ENCODE results near the gene TPO. TPM values are rescaled to one million over a fixed set of nuclear protein-coding genes. Genes with fewer than 3 reads are reported as not detected.

Gene TPO
- polyA plus RNA-seq, 3 donors = not detected

DNA sequence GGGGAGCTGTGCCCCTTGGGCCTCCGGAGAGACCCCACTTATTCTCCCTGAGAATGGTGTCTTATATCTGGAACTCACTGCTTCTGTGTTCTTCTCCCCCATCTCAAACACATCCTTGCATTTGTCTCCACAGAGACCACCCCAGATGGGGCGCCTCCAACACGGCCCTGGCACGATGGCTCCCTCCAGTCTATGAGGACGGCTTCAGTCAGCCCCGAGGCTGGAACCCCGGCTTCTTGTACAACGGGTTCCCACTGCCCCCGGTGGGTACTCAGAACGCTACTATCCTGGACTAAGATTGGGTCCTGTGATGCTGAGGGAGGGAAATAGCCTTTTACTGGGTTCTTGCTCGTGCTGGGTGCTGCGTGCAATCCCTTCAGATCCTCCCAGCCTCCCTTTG is 40.3 kb downstream of the TPO start:
- H3K36me3 Mint-ChIP-seq = no peaks in the 10 kb centered on the region
- no peak overlapping the region for H2AFZ ChIP-seq (ENCODE audit: insufficient read depth, low read depth, low read length, poor library complexity, severe bottlenecking)
- no peaks in the 10 kb centered on the region for H3K27me3 ChIP-seq (ENCODE audit: control insufficient read depth in 2 of 2, insufficient read depth in 2 of 2, low read length in 2 of 2)
- TF ChIP-seq, protein P1, sequence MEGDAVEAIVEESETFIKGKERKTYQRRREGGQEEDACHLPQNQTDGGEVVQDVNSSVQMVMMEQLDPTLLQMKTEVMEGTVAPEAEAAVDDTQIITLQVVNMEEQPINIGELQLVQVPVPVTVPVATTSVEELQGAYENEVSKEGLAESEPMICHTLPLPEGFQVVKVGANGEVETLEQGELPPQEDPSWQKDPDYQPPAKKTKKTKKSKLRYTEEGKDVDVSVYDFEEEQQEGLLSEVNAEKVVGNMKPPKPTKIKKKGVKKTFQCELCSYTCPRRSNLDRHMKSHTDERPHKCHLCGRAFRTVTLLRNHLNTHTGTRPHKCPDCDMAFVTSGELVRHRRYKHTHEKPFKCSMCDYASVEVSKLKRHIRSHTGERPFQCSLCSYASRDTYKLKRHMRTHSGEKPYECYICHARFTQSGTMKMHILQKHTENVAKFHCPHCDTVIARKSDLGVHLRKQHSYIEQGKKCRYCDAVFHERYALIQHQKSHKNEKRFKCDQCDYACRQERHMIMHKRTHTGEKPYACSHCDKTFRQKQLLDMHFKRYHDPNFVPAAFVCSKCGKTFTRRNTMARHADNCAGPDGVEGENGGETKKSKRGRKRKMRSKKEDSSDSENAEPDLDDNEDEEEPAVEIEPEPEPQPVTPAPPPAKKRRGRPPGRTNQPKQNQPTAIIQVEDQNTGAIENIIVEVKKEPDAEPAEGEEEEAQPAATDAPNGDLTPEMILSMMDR (IDR thresholded peaks at IDR 0.05) = no peak
- H3K27ac Mint-ChIP-seq = no peak overlapping the region
- H3K4me1 ChIP-seq (ENCODE audit: control insufficient read depth in 1 of 2, insufficient read depth in 2 of 2, low read length in 2 of 2) = no peaks in the 10 kb centered on the region
- H3K9ac ChIP-seq (ENCODE audit: insufficient read depth, low read length, poor library complexity, severe bottlenecking) = no peak overlapping the region
- no peak overlapping the region for H3K27ac ChIP-seq (ENCODE audit: low read depth in 1 of 2, low read length in 2 of 2)
- H3K4me1 Mint-ChIP-seq = no peaks in the 10 kb centered on the region
- no peaks in the 10 kb centered on the region for H3K79me2 ChIP-seq (ENCODE audit: insufficient read depth, low read length)
- no peak overlapping the region for H3K4me3 Mint-ChIP-seq
- peaks cover 0 to 10% (median 2%) of the 10 kb centered on the region in 7 donors for H3K9me3 Mint-ChIP-seq
- no peak overlapping the region for H3K4me3 ChIP-seq (replicated peaks in 1 of 3; ENCODE audit: low read depth in 2 of 3, low read length in 3 of 3)
- no peak for DNase-seq
- H3K9me3 ChIP-seq (replicated peaks in 1 of 2; ENCODE audit: control insufficient read depth in 1 of 2, insufficient read depth in 1 of 2, low read length in 2 of 2) = peaks cover 0 to 10% of the 10 kb centered on the region in 2 donors
- no peaks in the 10 kb centered on the region for H3K27me3 Mint-ChIP-seq (ENCODE audit: low read depth in 3 of 3)
- intact Hi-C loops (cut with micrococcal nuclease) = no loop called here
- H4K20me1 ChIP-seq (ENCODE audit: insufficient read depth, low read length) = no peaks in the 10 kb centered on the region
- WGBS (ENCODE audit: insufficient coverage) = 94% methylated on average over 10 of the region's 12 CpGs
- no peaks in the 10 kb centered on the region for H3K36me3 ChIP-seq (replicated peaks in 1 of 2; ENCODE audit: control insufficient read depth in 1 of 2, insufficient read depth in 2 of 2, low read length in 2 of 2)
- H3K4me2 ChIP-seq (replicated peaks; ENCODE audit: extremely low read depth, low read length, poor library complexity, severe bottlenecking) = no peak overlapping the region

DNA sequence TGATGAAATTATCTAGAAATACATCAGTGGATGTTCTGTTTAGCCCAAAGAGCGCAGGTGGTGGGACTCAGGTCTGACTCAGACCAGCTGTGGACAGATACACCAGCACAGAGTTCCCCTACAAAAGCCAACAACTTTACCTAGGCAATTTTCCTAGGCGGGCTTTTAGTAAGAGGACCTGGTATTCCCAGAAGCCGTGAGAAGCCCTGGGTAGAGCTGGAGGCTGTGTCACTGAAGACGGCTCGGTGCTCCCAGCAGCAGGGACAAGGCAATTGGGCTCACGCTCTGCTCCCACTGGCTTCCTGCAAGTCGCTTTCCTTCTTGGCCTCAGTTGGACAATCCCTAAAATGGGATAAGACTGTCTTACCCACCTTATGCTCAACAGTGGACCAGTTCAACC is 41.1 kb downstream of the TPO start:
- Histone ChIP-seq H3K27ac (ENCODE audit: low read depth in 1 of 2, low read length in 2 of 2) (no peak overlapping the region), H3K4me3 (replicated peaks in 1 of 3; ENCODE audit: low read depth in 2 of 3, low read length in 3 of 3) (no peak overlapping the region), H3K36me3 (replicated peaks in 1 of 2; ENCODE audit: control insufficient read depth in 1 of 2, insufficient read depth in 2 of 2, low read length in 2 of 2) (no peaks in the 10 kb centered on the region), H3K27me3 (ENCODE audit: control insufficient read depth in 2 of 2, insufficient read depth in 2 of 2, low read length in 2 of 2) (no peaks in the 10 kb centered on the region), H2AFZ (ENCODE audit: insufficient read depth, low read depth, low read length, poor library complexity, severe bottlenecking) (no peak overlapping the region), H3K79me2 (ENCODE audit: insufficient read depth, low read length) (no peaks in the 10 kb centered on the region), H3K4me1 (ENCODE audit: control insufficient read depth in 1 of 2, insufficient read depth in 2 of 2, low read length in 2 of 2) (no peaks in the 10 kb centered on the region), H3K9me3 (replicated peaks in 1 of 2; ENCODE audit: control insufficient read depth in 1 of 2, insufficient read depth in 1 of 2, low read length in 2 of 2) (peaks cover 0 to 10% of the 10 kb centered on the region in 2 donors), H3K4me2 (replicated peaks; ENCODE audit: extremely low read depth, low read length, poor library complexity, severe bottlenecking) (no peak overlapping the region), H4K20me1 (ENCODE audit: insufficient read depth, low read length) (no peaks in the 10 kb centered on the region), H3K9ac (ENCODE audit: insufficient read depth, low read length, poor library complexity, severe bottlenecking) (no peak overlapping the region)
- WGBS (ENCODE audit: insufficient coverage) = 94% methylated on average over 5 of the region's 7 CpGs
- no peaks in the 10 kb centered on the region for H3K4me1 Mint-ChIP-seq
- TF ChIP-seq, protein P1 (IDR thresholded peaks at IDR 0.05) = no peak
- no peaks in the 10 kb centered on the region for H3K27me3 Mint-ChIP-seq (ENCODE audit: low read depth in 3 of 3)
- H3K27ac Mint-ChIP-seq = no peak overlapping the region
- H3K9me3 Mint-ChIP-seq = peaks cover 0 to 8% (median 2%) of the 10 kb centered on the region in 7 donors
- DNase-seq = no peak
- intact Hi-C loops (cut with micrococcal nuclease) = no loop called here
- H3K4me3 Mint-ChIP-seq = no peak overlapping the region
- no peaks in the 10 kb centered on the region for H3K36me3 Mint-ChIP-seq

Data from CD14-positive monocyte (primary cell).